Astrocyte of the spinal cord (primary cell): ENCODE measurements around the gene ANKS1B.

ENCODE experiments used
- DNase-seq: peaks from one replicate; pipeline ENCODE4 v3.0.0; 2011; ENCODE audit warnings: low read depth, low spot score
- H3K4me3 ChIP-seq: 2 replicates; pipeline ENCODE4 v1.5.1; 2011; ENCODE audit warnings: low read depth, mild to moderate bottlenecking, low read length, moderate library complexity
- CTCF ChIP-seq: IDR thresholded peaks from 2 replicates; pipeline ENCODE4 v1.5.1; 2012; ENCODE audit warnings: low read depth, mild to moderate bottlenecking, low read length, inconsistent platforms
- in situ Hi-C: cut with HindIII; loops from 2 replicates; pipeline ENCODE4 v1.10.0; 2017; ENCODE audit warnings: low sequenced_read_pairs

ANKS1B gene

DNA sequence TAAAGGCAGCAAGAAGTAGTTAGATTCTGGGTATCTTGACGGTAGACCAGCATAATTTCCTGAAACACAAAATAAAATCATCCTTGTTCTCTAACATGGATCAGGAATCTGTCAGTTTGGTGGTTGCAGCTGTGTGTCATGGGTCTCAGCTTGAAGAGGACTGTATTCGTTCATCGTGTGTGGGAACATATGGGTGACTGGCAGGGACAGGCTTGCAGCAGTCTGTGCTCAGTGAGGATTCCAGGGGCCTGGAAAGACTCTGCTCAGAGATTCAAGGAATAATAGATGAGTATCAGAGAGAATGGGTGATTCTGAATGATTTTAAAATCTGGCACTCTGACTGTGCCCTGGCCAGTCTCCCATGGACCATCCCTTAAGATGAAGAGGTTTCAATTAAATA, 918.0 kb downstream of the ANKS1B start:
- in situ Hi-C loops, result no loop called here
- H3K4me3 ChIP-seq, result no peak overlapping the region
- TF ChIP-seq CTCF, result no peak
- DNase-seq, result no peak

DNA sequence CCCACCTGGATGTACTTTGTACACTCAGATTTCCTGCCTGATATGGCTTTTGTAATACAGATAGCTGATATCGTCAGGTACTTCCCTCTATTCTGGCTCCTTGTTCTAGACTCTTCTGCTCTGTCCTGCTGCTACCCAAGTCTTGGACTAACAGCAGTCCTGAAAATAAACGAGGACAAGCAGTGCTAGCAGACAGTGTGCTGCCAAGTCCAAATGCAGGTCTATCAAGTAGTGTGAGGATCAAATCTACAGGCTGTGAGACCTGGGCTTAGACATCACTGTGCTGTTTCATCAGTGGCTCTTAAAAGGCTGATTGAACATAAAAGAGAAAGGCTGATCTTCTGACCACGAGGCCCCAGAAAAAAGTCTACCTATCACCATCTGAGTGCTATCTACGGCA, 921.6 kb downstream of the ANKS1B start:
- no peak overlapping the region for H3K4me3 ChIP-seq
- in situ Hi-C loops, result no loop called here
- no peak for DNase-seq
- TF ChIP-seq CTCF, result no peak

DNA sequence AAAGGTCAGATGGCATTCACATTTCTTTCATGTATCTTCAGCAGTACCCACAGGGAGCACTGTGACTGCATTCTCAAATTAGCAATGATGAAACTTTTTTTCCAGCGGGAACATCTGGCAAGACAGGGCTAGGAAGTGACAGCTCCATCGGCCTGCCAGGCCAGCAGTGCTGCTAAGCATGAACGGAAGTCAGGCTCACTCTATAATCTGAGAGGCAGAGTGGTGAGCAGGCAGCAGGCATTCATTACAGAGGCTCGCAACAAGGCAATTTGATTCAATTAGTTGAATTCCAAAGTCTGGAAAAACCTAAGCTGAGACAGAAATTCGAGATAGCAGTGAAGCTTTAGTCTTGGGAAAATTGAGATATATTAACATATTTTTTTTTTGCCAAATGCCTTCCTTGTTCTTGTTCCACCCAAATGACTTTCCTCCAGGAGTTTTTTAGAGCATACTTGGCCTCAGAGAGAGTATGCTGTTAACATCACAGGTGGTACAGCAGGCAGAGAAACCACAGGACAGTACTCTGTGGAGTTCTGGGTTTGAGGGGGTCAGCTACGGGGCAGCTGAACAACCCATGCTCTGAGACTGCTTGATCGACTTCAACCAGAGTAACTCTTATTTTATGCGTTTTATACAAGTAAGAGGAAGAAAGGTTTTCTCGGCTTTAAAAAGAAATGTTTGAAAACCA, 924.8 kb downstream of the ANKS1B start:
- in situ Hi-C loops, result no loop called here
- TF ChIP-seq CTCF, result no peak
- no peak overlapping the region for H3K4me3 ChIP-seq
- no peak for DNase-seq

GRCh38 chr12:99057670-99058069, 927.1 kb downstream of the ANKS1B start:
- DNase-seq, result no peak
- in situ Hi-C loops, result no loop called here
- no peak for TF ChIP-seq CTCF
- no peak overlapping the region for H3K4me3 ChIP-seq

- in situ Hi-C loops, result no loop called here
- TF ChIP-seq CTCF, result no peak
Measured at GRCh38 chr12:99056186-99056585, 928.5 kb downstream of the ANKS1B start.

GRCh38 chr12:99055299-99055698, 929.4 kb downstream of the ANKS1B start:
- in situ Hi-C loops, result no loop called here

More at GRCh38 chr12:99056186-99056585, 928.5 kb downstream of the ANKS1B start:
- no peak overlapping the region for H3K4me3 ChIP-seq
- no peak for DNase-seq

More at GRCh38 chr12:99055299-99055698, 929.4 kb downstream of the ANKS1B start:
- DNase-seq, result no peak
- H3K4me3 ChIP-seq, result no peak overlapping the region
- no peak for TF ChIP-seq CTCF
